H9 (cell line): ENCODE data around the gene USP3. TPM values are rescaled to one million over a fixed set of nuclear protein-coding genes. Genes with fewer than 3 reads are reported as not detected.
A peak's percentile ranks its signal among the peaks of the same experiment; 100 is the strongest.
"Not testable (repeated sequence)": the region's sequence is repeated elsewhere in the genome, so short reads cannot be mapped to it uniquely, and the experiment has no call there.

Experiments used
- DNase-seq: peaks from one replicate; pipeline ENCODE4 v3.0.0-alpha.2; 2017
- H2AFZ ChIP-seq: one replicate; pipeline ENCODE4 v1.6.1; 2013; ENCODE audit warnings: mild to moderate bottlenecking, low read length, control low read depth, moderate library complexity
- H2AK5ac ChIP-seq: 2 replicates; pipeline ENCODE4 v1.6.1; 2013; ENCODE audit warnings: low read length, control low read depth, mixed read lengths; ENCODE audit not compliant: insufficient read length
- H2BK120ac ChIP-seq: one replicate; pipeline ENCODE4 v1.6.1; 2013; ENCODE audit warnings: low read depth, mild to moderate bottlenecking, low read length, control low read depth, inconsistent platforms; ENCODE audit not compliant: poor library complexity, severe bottlenecking
- H2BK12ac ChIP-seq: 2 replicates; pipeline ENCODE4 v1.6.1; 2013; ENCODE audit warnings: low read length, control low read depth, mixed read lengths, low read depth; ENCODE audit not compliant: insufficient read length
- H2BK15ac ChIP-seq: 2 replicates; pipeline ENCODE4 v1.6.1; 2013; ENCODE audit warnings: low read depth, low read length, control low read depth
- H2BK20ac ChIP-seq: one replicate; pipeline ENCODE4 v1.6.1; 2013; ENCODE audit warnings: low read depth, mild to moderate bottlenecking, low read length, control low read depth, inconsistent platforms; ENCODE audit not compliant: poor library complexity, severe bottlenecking
- H2BK5ac ChIP-seq: 2 replicates; pipeline ENCODE4 v1.6.1; 2013; ENCODE audit warnings: low read length, control low read depth, mixed read lengths; ENCODE audit not compliant: insufficient read length
- H3K14ac ChIP-seq: 2 replicates; pipeline ENCODE4 v1.6.1; 2013; ENCODE audit warnings: low read length, control low read depth; ENCODE audit not compliant: insufficient read depth
- H3K18ac ChIP-seq: 2 replicates; pipeline ENCODE4 v1.6.1; 2013; ENCODE audit warnings: low read depth, mild to moderate bottlenecking, mixed read lengths, low read length, control low read depth; ENCODE audit not compliant: insufficient read length
- H3K23ac ChIP-seq: 2 replicates; pipeline ENCODE4 v1.6.1; 2013; ENCODE audit warnings: low read length, control low read depth, mixed read lengths, low read depth; ENCODE audit not compliant: insufficient read length
- H3K23me2 ChIP-seq: 2 replicates; pipeline ENCODE4 v1.6.1; 2013; ENCODE audit warnings: low read depth, mild to moderate bottlenecking, mixed read lengths, low read length, control low read depth; ENCODE audit not compliant: insufficient read length, poor library complexity, severe bottlenecking
- H3K27ac ChIP-seq: 2 replicates; pipeline ENCODE4 v1.5.1; 2013; ENCODE audit warnings: low read length, control low read depth, mixed read lengths, low read depth; ENCODE audit not compliant: insufficient read length
- H3K27me3 ChIP-seq: 2 replicates; pipeline ENCODE4 v1.6.1; 2013; ENCODE audit warnings: low read length, control low read depth, inconsistent platforms; ENCODE audit not compliant: insufficient read depth
- H3K4ac ChIP-seq: 2 replicates; pipeline ENCODE4 v1.6.1; 2013; ENCODE audit warnings: low read depth, mild to moderate bottlenecking, control low read depth, inconsistent platforms, low read length, moderate library complexity
- H3K4me1 ChIP-seq: 2 replicates; pipeline ENCODE4 v1.6.1; 2013; ENCODE audit warnings: low read length, control low read depth, inconsistent platforms; ENCODE audit not compliant: insufficient read depth
- H3K4me2 ChIP-seq: 2 replicates; pipeline ENCODE4 v1.6.1; 2013; ENCODE audit warnings: low read length, control low read depth, mixed read lengths; ENCODE audit not compliant: insufficient read length, insufficient read depth
- H3K56ac ChIP-seq: 2 replicates; pipeline ENCODE4 v1.6.1; 2013; ENCODE audit warnings: low read depth, mild to moderate bottlenecking, mixed read lengths, low read length, control low read depth; ENCODE audit not compliant: insufficient read length
- H3K79me1 ChIP-seq: 2 replicates; pipeline ENCODE4 v1.6.1; 2013; ENCODE audit warnings: low read depth, mild to moderate bottlenecking, moderate library complexity, low read length, control low read depth, inconsistent platforms; ENCODE audit not compliant: insufficient read depth, poor library complexity, severe bottlenecking
- H3K79me2 ChIP-seq: 2 replicates; pipeline ENCODE4 v1.6.1; 2013; ENCODE audit warnings: low read length, control low read depth, inconsistent platforms; ENCODE audit not compliant: insufficient read depth
- H3K9ac ChIP-seq: 2 replicates; pipeline ENCODE4 v1.6.1; 2013; ENCODE audit warnings: low read length, control low read depth, mixed read lengths; ENCODE audit not compliant: insufficient read length; ENCODE audit errors: extremely low read depth
- H3K9me3 ChIP-seq: one replicate; pipeline ENCODE4 v1.6.1; 2013; ENCODE audit warnings: low read depth, low read length, inconsistent platforms; ENCODE audit not compliant: control insufficient read depth
- H3T11ph ChIP-seq: one replicate; pipeline ENCODE4 v1.6.1; 2013; ENCODE audit warnings: mild to moderate bottlenecking, low read length, control low read depth, inconsistent platforms
- H4K20me1 ChIP-seq: one replicate; pipeline ENCODE4 v1.6.1; 2013; ENCODE audit not compliant: control insufficient read depth, insufficient read length, insufficient read depth
- H4K5ac ChIP-seq: 2 replicates; pipeline ENCODE4 v1.6.1; 2013; ENCODE audit warnings: low read depth, mild to moderate bottlenecking, mixed read lengths, low read length, control low read depth; ENCODE audit not compliant: insufficient read length
- H4K8ac ChIP-seq: replicated peaks from 2 replicates; pipeline ENCODE4 v1.6.1; 2013; ENCODE audit warnings: low read length, control low read depth, mixed read lengths, low read depth; ENCODE audit not compliant: insufficient read length
- H4K91ac ChIP-seq: 2 replicates; pipeline ENCODE4 v1.6.1; 2013; ENCODE audit warnings: low read depth, mild to moderate bottlenecking, moderate library complexity, mixed read lengths, low read length, control low read depth; ENCODE audit not compliant: insufficient read length
- H3K27ac Mint-ChIP-seq, 3 experiments: 2 replicates in 2 of 3; 3 replicates in 1 of 3; pipeline ENCODE4 v1.8.0; 2020 to 2021; ENCODE audit warnings: mixed read lengths in 3 of 3, mild to moderate bottlenecking in 1 of 3, moderate library complexity in 1 of 3
- H3K27me3 Mint-ChIP-seq: 2 replicates; pipeline ENCODE4 v1.8.0; 2021; ENCODE audit warnings: low read depth, mild to moderate bottlenecking, moderate library complexity, mixed read lengths
- H3K36me3 Mint-ChIP-seq, 3 experiments: 2 replicates in 2 of 3; 3 replicates in 1 of 3; pipeline ENCODE4 v1.8.0; 2020 to 2021; ENCODE audit warnings: low read depth in 3 of 3, mixed read lengths in 3 of 3; ENCODE audit not compliant: insufficient read depth in 1 of 3
- H3K4me1 Mint-ChIP-seq, 2 experiments: 2 replicates each; pipeline ENCODE4 v1.8.0; 2020; ENCODE audit warnings: mixed read lengths in 2 of 2
- H3K4me3 Mint-ChIP-seq, 2 experiments: 2 replicates in 1 of 2; 3 replicates in 1 of 2; pipeline ENCODE4 v1.8.0; 2020 to 2021; ENCODE audit warnings: mild to moderate bottlenecking in 2 of 2, mixed read lengths in 2 of 2, moderate library complexity in 1 of 2
- H3K9me3 Mint-ChIP-seq, 2 experiments: 2 replicates in 1 of 2; 3 replicates in 1 of 2; pipeline ENCODE4 v1.8.0; 2020; ENCODE audit warnings: mild to moderate bottlenecking in 2 of 2, mixed read lengths in 2 of 2, moderate library complexity in 1 of 2
- WGBS: extraction: QIAGEN DNeasy Blood & Tissue Kit; methylation state at CpG from one replicate; pipeline ENCODE4 v1.1.7; 2013; ENCODE audit warnings: missing lambda C conversion rate, low lambda C conversion rate, mixed read lengths; ENCODE audit not compliant: insufficient read length; ENCODE audit errors: extremely low coverage; 5-methylcytosine and 5-hydroxymethylcytosine counted together
- total RNA-seq: library from RNA; stranded (reverse); gene quantifications from 2 replicates; pipeline ENCODE4 v1.2.1, GENCODE V29; 2021
- TF ChIP-seq, protein P1 (sequence below): fragments of 200-600 bp; sonication (generic); conservative IDR thresholded peaks from 3 replicates; pipeline ENCODE4 v1.8.0; 2021; ENCODE audit warnings: antibody characterized with exemption, mild to moderate bottlenecking

USP3 gene
- total RNA-seq, 1 experiment from 2014 or later = 14.2 TPM

DNA sequence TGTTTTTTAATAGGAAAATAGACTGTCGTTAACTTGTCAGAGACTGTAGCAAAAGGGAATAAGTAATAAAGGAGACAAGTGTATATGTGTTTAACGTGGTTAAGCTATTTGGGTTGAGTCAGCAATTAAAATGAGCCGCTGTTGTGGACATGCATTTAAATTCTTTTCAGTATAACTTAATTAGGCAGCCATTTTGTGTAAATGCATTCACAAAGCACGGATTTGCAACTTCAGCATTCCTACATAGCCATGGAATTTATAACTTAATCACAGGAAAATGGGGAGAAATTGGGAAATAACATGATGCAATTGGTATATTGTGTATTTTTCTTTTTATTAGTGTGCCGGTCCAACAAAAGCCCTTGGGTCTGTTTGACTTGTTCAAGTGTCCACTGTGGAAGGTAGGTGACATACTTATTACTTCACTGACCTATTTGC lies 27.9 kb downstream of the USP3 start:
- Histone ChIP-seq H4K5ac (no peak overlapping the region), H3K23me2 (no peaks in the 10 kb centered on the region), H3K4me2 (no peak overlapping the region), H3K79me1 (peaks cover 4% of the 10 kb centered on the region), H4K91ac (no peak overlapping the region), H4K8ac (no peak overlapping the region), H3K4ac (no peak overlapping the region), H2BK120ac (no peak overlapping the region), H2BK15ac (no peak overlapping the region), H2AK5ac (no peak overlapping the region), H3K79me2 (0 out of 2 replicates have a peak, but pooled peaks cover 3% of the 10 kb centered on the region), H3K27me3 (no peaks in the 10 kb centered on the region), H2BK20ac (no peak overlapping the region), H3T11ph (no peak overlapping the region), H2BK12ac (no peak overlapping the region), H3K14ac (no peak overlapping the region), H3K9ac (no peak overlapping the region), H3K27ac (no peak overlapping the region), H3K23ac (no peak overlapping the region), H3K18ac (no peak overlapping the region), H2AFZ (no peak overlapping the region), H3K56ac (no peak overlapping the region), H3K9me3 (no peaks in the 10 kb centered on the region), H4K20me1 (no peaks in the 10 kb centered on the region), H3K4me1 (peaks cover 9% of the 10 kb centered on the region), H2BK5ac (no peak overlapping the region)
- H3K4me1 Mint-ChIP-seq = peaks cover 51 to 57% of the 10 kb centered on the region in 2 experiments
- H3K9me3 Mint-ChIP-seq = no peaks in the 10 kb centered on the region
- no peaks in the 10 kb centered on the region for H3K27me3 Mint-ChIP-seq
- no peaks in the 10 kb centered on the region for H3K36me3 Mint-ChIP-seq
- H3K27ac Mint-ChIP-seq = peak overlapping the region in 2 of 3 experiments; percentile 14 to 56; a peak in 2 of 7 replicates
- no peak for DNase-seq
- no peak overlapping the region for H3K4me3 Mint-ChIP-seq
- no CpG with 5 or more reads among the region's 5 CpGs for WGBS
- TF ChIP-seq, protein P1, sequence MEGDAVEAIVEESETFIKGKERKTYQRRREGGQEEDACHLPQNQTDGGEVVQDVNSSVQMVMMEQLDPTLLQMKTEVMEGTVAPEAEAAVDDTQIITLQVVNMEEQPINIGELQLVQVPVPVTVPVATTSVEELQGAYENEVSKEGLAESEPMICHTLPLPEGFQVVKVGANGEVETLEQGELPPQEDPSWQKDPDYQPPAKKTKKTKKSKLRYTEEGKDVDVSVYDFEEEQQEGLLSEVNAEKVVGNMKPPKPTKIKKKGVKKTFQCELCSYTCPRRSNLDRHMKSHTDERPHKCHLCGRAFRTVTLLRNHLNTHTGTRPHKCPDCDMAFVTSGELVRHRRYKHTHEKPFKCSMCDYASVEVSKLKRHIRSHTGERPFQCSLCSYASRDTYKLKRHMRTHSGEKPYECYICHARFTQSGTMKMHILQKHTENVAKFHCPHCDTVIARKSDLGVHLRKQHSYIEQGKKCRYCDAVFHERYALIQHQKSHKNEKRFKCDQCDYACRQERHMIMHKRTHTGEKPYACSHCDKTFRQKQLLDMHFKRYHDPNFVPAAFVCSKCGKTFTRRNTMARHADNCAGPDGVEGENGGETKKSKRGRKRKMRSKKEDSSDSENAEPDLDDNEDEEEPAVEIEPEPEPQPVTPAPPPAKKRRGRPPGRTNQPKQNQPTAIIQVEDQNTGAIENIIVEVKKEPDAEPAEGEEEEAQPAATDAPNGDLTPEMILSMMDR = no peak

- not testable (repeated sequence) for H4K20me1 ChIP-seq, H3K23me2 ChIP-seq, H3K4me3 Mint-ChIP-seq, H4K5ac ChIP-seq, H3K23ac ChIP-seq, H2BK15ac ChIP-seq, H2BK5ac ChIP-seq, H3K18ac ChIP-seq, H3T11ph ChIP-seq, H4K91ac ChIP-seq, H3K4me1 ChIP-seq, H3K4ac ChIP-seq, H3K9me3 ChIP-seq, DNase-seq, H3K4me2 ChIP-seq, H3K36me3 Mint-ChIP-seq, H4K8ac ChIP-seq, H3K9me3 Mint-ChIP-seq, H3K79me1 ChIP-seq, H2AFZ ChIP-seq, H2BK20ac ChIP-seq, H3K27ac ChIP-seq, H3K56ac ChIP-seq, H3K27me3 Mint-ChIP-seq, H2BK120ac ChIP-seq, H2AK5ac ChIP-seq, H2BK12ac ChIP-seq, H3K14ac ChIP-seq, H3K79me2 ChIP-seq, H3K9ac ChIP-seq, H3K27me3 ChIP-seq
- Mint-ChIP-seq H3K27ac (peak overlapping the region in 1 of 3 experiments; percentile 61; a peak in 2 of 7 replicates), H3K4me1 (peaks cover 71 to 79% of the 10 kb centered on the region in 2 experiments)
- WGBS = no CpG with 5 or more reads among the region's 3 CpGs
These were observed 30.5 kb downstream of the USP3 start for GRCh38 chr15:63534888-63535287.
